ENCODE measurements around the gene THADA.
"Not testable (repeated sequence)": the region's sequence is repeated elsewhere in the genome, so short reads cannot be mapped to it uniquely, and the experiment has no call there.

Gene THADA

DNA sequence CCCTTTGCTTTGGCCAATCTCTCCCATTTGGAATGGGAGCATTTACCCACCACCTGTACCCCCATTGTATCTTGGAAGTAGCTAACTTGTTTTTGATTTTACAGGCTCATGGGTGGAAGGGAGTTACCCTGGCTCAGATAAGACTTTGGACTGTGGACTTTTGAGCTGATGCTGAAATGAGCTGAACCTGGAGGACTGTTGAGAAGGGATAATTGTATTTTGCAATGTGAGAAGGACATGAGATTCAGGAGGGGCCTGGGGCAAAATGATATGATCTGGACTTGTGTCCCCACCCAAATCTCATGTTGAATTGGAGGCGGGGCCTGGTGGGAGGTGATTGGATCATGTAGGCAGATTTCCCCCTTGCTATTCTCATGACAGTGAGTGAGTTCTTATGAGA, 310.9 kb downstream of the THADA start:
- Histone ChIP-seq H3K27ac (ENCODE audit: low read length) (no peak overlapping the region), H3K4me1 (ENCODE audit: control insufficient read depth, insufficient read depth, low read length) (no peaks in the 10 kb centered on the region), H3K36me3 (ENCODE audit: control insufficient read depth in 2 of 2, insufficient read depth in 2 of 2, low read length in 2 of 2) (peaks cover 8 to 13% of the 10 kb centered on the region in 2 donors), H3K27me3 (ENCODE audit: control insufficient read depth in 1 of 2, insufficient read depth in 2 of 2, low read length in 2 of 2) (no peaks in the 10 kb centered on the region), H3K9me3 (ENCODE audit: control insufficient read depth in 2 of 2, low read length in 2 of 2) (no peaks in the 10 kb centered on the region), H3K4me3 (ENCODE audit: low read length in 2 of 2) (no peak overlapping the region), H3K9ac (ENCODE audit: low read length in 2 of 2) (no peak overlapping the region)

GRCh38 chr2:43284347-43284746, 311.5 kb downstream of the THADA start:
- peaks cover 8 to 13% of the 10 kb centered on the region in 2 donors for H3K36me3 ChIP-seq (ENCODE audit: control insufficient read depth in 2 of 2, insufficient read depth in 2 of 2, low read length in 2 of 2)
- not testable (repeated sequence) for H3K4me1 ChIP-seq (ENCODE audit: control insufficient read depth, insufficient read depth, low read length); H3K9me3 ChIP-seq (ENCODE audit: control insufficient read depth in 2 of 2, low read length in 2 of 2); H3K27ac ChIP-seq (ENCODE audit: low read length); H3K4me3 ChIP-seq (ENCODE audit: low read length in 2 of 2); H3K9ac ChIP-seq (ENCODE audit: low read length in 2 of 2); H3K27me3 ChIP-seq (ENCODE audit: control insufficient read depth in 1 of 2, insufficient read depth in 2 of 2, low read length in 2 of 2)

DNA sequence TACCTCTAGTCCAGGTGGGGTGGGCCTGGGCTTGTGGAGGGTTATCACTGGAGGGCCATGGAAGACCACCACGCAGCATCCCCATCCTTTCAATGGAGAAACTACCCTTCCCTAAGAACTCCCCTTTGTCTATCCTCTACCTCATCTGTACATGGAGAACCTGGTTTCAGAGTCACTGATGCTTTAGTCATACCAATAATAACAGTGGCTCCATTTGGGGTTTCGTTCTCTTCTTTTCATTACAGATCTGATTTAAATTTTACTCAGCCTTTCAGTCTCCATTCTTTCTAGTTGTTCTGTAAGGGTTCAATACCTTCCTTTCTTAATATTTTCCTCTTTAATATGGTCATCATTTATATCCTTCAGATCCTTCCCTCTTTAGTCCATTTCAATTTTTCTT, 314.8 kb downstream of the THADA start:
- Histone ChIP-seq H3K4me3 (ENCODE audit: low read length in 2 of 2) (no peak overlapping the region), H3K27ac (ENCODE audit: low read length) (no peak overlapping the region), H3K4me1 (ENCODE audit: control insufficient read depth, insufficient read depth, low read length) (peaks cover 24% of the 10 kb centered on the region), H3K36me3 (ENCODE audit: control insufficient read depth in 2 of 2, insufficient read depth in 2 of 2, low read length in 2 of 2) (peaks cover 4 to 8% of the 10 kb centered on the region in 2 donors), H3K9ac (ENCODE audit: low read length in 2 of 2) (no peak overlapping the region), H3K9me3 (ENCODE audit: control insufficient read depth in 2 of 2, low read length in 2 of 2) (no peaks in the 10 kb centered on the region), H3K27me3 (ENCODE audit: control insufficient read depth in 1 of 2, insufficient read depth in 2 of 2, low read length in 2 of 2) (no peaks in the 10 kb centered on the region)

- Histone ChIP-seq H3K36me3 (ENCODE audit: control insufficient read depth in 2 of 2, insufficient read depth in 2 of 2, low read length in 2 of 2) (peaks cover 3 to 4% of the 10 kb centered on the region in 2 donors), H3K27ac (ENCODE audit: low read length) (no peak overlapping the region), H3K4me1 (ENCODE audit: control insufficient read depth, insufficient read depth, low read length) (peaks cover 28% of the 10 kb centered on the region), H3K4me3 (ENCODE audit: low read length in 2 of 2) (no peak overlapping the region), H3K9me3 (ENCODE audit: control insufficient read depth in 2 of 2, low read length in 2 of 2) (no peaks in the 10 kb centered on the region), H3K27me3 (ENCODE audit: control insufficient read depth in 1 of 2, insufficient read depth in 2 of 2, low read length in 2 of 2) (no peaks in the 10 kb centered on the region), H3K9ac (ENCODE audit: low read length in 2 of 2) (no peak overlapping the region)
Observed at GRCh38 chr2:43279317-43279840, 316.5 kb downstream of the THADA start.

DNA sequence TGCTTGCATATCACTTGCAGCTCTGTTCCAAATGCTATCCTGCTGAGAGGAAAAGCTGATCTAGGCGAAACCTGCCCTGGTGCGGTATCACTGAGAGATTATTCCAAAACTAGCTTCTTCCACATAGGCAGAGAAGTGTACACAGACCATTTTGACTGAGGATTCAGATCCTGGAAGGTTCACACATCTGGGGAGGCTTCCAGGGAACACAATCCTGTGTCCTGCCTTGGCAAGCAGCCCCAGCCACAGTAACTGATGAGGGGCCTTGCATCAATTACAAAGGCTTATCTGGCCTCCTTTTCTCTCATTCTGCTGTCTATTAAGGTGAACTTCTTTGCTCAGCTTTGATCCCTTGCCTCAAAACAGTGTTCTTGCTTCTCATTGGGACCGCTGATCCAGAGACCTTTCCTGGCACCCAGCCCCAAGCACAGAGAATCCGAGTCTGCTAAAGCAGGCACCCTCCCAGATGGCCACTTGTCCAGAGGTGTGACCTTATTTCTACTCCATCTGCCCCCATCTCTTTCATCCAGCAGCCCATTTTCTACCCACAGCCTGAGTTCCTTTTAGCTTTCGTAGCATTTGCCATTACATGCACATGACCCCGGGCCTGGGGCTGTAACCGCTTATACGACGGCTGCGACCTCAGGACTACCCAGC, 317.1 kb downstream of the THADA start:
- Histone ChIP-seq H3K27ac (ENCODE audit: low read length) (no peak overlapping the region), H3K27me3 (ENCODE audit: control insufficient read depth in 1 of 2, insufficient read depth in 2 of 2, low read length in 2 of 2) (no peaks in the 10 kb centered on the region), H3K4me3 (ENCODE audit: low read length in 2 of 2) (no peak overlapping the region), H3K9ac (ENCODE audit: low read length in 2 of 2) (no peak overlapping the region), H3K4me1 (ENCODE audit: control insufficient read depth, insufficient read depth, low read length) (peaks cover 31% of the 10 kb centered on the region), H3K36me3 (ENCODE audit: control insufficient read depth in 2 of 2, insufficient read depth in 2 of 2, low read length in 2 of 2) (peaks cover 3 to 4% of the 10 kb centered on the region in 2 donors), H3K9me3 (ENCODE audit: control insufficient read depth in 2 of 2, low read length in 2 of 2) (no peaks in the 10 kb centered on the region)

GRCh38 chr2:43276962-43277391, 318.9 kb downstream of the THADA start:
- no peaks in the 10 kb centered on the region for H3K9me3 ChIP-seq (ENCODE audit: control insufficient read depth in 2 of 2, low read length in 2 of 2)
- H3K27ac ChIP-seq (ENCODE audit: low read length) = peak overlapping the region; percentile 60
- peak overlapping the region in 1 of 2 donors; percentile 49 for H3K4me3 ChIP-seq (ENCODE audit: low read length in 2 of 2)
- peaks cover 0 to 2% of the 10 kb centered on the region in 2 donors for H3K36me3 ChIP-seq (ENCODE audit: control insufficient read depth in 2 of 2, insufficient read depth in 2 of 2, low read length in 2 of 2)
- H3K4me1 ChIP-seq (ENCODE audit: control insufficient read depth, insufficient read depth, low read length) = peaks cover 35% of the 10 kb centered on the region
- H3K27me3 ChIP-seq (ENCODE audit: control insufficient read depth in 1 of 2, insufficient read depth in 2 of 2, low read length in 2 of 2) = no peaks in the 10 kb centered on the region
- H3K9ac ChIP-seq (ENCODE audit: low read length in 2 of 2) = peak overlapping the region; percentile 7 to 66

DNA sequence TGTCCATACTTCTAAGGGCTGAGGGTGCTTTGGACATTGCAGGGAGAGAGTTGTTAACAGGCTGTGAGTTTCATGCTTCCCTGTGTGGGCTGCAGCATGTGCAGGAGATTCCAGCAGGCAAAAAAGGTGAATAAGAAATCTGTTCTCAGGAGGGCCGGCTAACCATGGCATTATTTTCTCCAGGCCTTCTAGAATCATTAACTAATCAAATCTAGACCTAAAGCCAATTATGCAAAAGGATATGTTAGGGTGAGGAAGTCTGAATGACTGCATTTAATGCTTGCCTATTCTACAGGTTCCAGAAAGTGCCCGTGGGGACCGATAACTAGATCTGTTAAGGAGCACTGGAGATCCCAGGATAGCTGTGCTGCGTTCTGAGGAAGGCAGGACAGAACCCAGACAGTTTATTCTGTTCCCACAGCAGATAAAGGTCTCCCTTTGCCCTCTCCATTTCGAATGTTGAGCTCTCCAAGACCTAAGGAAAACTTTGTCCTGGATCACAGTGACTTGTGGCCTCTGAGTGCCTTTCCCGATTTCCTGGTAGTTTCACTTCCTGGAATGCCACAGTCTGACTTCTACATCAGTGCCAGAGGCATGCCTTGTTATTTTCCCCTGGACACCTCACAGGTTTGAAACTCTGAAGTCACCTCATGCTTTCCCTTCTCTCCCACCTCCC, 319.4 kb downstream of the THADA start:
- Histone ChIP-seq H3K27ac (ENCODE audit: low read length) (peak overlapping the region; percentile 60), H3K9me3 (ENCODE audit: control insufficient read depth in 2 of 2, low read length in 2 of 2) (no peaks in the 10 kb centered on the region), H3K9ac (ENCODE audit: low read length in 2 of 2) (peak overlapping the region in 1 of 2 donors; percentile 66), H3K36me3 (ENCODE audit: control insufficient read depth in 2 of 2, insufficient read depth in 2 of 2, low read length in 2 of 2) (peaks cover 0 to 2% of the 10 kb centered on the region in 2 donors), H3K4me1 (ENCODE audit: control insufficient read depth, insufficient read depth, low read length) (peaks cover 35% of the 10 kb centered on the region), H3K27me3 (ENCODE audit: control insufficient read depth in 1 of 2, insufficient read depth in 2 of 2, low read length in 2 of 2) (no peaks in the 10 kb centered on the region), H3K4me3 (ENCODE audit: low read length in 2 of 2) (peak overlapping the region; percentile 5 to 49)

DNA sequence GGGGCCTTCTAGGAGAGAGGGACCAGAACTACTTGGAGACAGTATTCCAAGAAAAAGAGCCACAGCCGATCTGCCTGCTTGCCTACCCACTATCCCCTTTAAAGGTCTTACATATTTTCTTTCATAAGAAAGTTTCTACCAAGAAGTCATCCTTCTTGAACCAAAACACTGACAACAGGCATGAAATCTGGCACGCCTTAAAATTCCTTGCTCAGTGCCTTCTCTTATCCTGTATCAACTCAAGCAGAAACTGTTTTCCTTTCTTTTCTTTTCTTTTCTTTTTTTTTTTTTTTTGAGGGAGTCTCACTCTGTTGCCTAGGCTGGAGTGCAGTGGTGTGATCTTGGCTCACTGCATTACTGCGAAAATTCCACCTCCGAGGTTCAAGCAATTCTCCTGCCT, 321.1 kb downstream of the THADA start:
- H3K36me3 ChIP-seq (ENCODE audit: control insufficient read depth in 2 of 2, insufficient read depth in 2 of 2, low read length in 2 of 2) = peaks cover 0 to 2% of the 10 kb centered on the region in 2 donors
- no peak overlapping the region for H3K4me3 ChIP-seq (ENCODE audit: low read length in 2 of 2)
- no peaks in the 10 kb centered on the region for H3K9me3 ChIP-seq (ENCODE audit: control insufficient read depth in 2 of 2, low read length in 2 of 2)
- H3K4me1 ChIP-seq (ENCODE audit: control insufficient read depth, insufficient read depth, low read length) = peaks cover 43% of the 10 kb centered on the region
- H3K27ac ChIP-seq (ENCODE audit: low read length) = no peak overlapping the region
- no peak overlapping the region for H3K9ac ChIP-seq (ENCODE audit: low read length in 2 of 2)
- no peaks in the 10 kb centered on the region for H3K27me3 ChIP-seq (ENCODE audit: control insufficient read depth in 1 of 2, insufficient read depth in 2 of 2, low read length in 2 of 2)

GRCh38 chr2:43274055-43274454, 321.8 kb downstream of the THADA start:
- H3K4me1 ChIP-seq (ENCODE audit: control insufficient read depth, insufficient read depth, low read length) = peaks cover 48% of the 10 kb centered on the region
- no peaks in the 10 kb centered on the region for H3K9me3 ChIP-seq (ENCODE audit: control insufficient read depth in 2 of 2, low read length in 2 of 2)
- no peaks in the 10 kb centered on the region for H3K27me3 ChIP-seq (ENCODE audit: control insufficient read depth in 1 of 2, insufficient read depth in 2 of 2, low read length in 2 of 2)
- peaks cover 0 to 2% of the 10 kb centered on the region in 2 donors for H3K36me3 ChIP-seq (ENCODE audit: control insufficient read depth in 2 of 2, insufficient read depth in 2 of 2, low read length in 2 of 2)
- no peak overlapping the region for H3K4me3 ChIP-seq (ENCODE audit: low read length in 2 of 2)
- no peak overlapping the region for H3K9ac ChIP-seq (ENCODE audit: low read length in 2 of 2)
- H3K27ac ChIP-seq (ENCODE audit: low read length) = no peak overlapping the region

DNA sequence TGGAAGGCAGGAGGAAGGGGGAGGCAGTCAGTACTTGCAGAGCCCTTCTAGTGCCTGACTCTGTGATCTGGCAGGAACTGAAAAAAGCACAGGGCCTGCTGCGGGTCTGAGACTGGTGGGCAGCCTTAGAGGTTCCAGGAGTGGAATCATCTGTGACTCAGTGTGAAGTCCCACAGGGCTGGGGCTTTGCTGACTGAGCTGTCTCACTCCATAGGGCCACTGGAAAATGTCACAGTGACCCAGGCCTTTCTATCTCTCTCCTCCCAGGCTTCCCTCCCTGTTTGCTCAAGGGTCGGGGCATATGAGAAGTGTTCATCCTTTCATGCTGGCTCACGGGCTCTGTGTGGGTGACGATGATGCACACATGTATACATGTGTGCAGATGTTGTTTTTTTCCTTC, 322.3 kb downstream of the THADA start:
- Histone ChIP-seq H3K4me3 (ENCODE audit: low read length in 2 of 2) (no peak overlapping the region), H3K9ac (ENCODE audit: low read length in 2 of 2) (no peak overlapping the region), H3K36me3 (ENCODE audit: control insufficient read depth in 2 of 2, insufficient read depth in 2 of 2, low read length in 2 of 2) (peaks cover 0 to 2% of the 10 kb centered on the region in 2 donors), H3K27me3 (ENCODE audit: control insufficient read depth in 1 of 2, insufficient read depth in 2 of 2, low read length in 2 of 2) (no peaks in the 10 kb centered on the region), H3K27ac (ENCODE audit: low read length) (no peak overlapping the region), H3K9me3 (ENCODE audit: control insufficient read depth in 2 of 2, low read length in 2 of 2) (no peaks in the 10 kb centered on the region), H3K4me1 (ENCODE audit: control insufficient read depth, insufficient read depth, low read length) (peaks cover 48% of the 10 kb centered on the region)

Measured in stomach smooth muscle (tissue), 2 donors.